ENCODE results near the gene LPP. TPM values are rescaled to one million over a fixed set of nuclear protein-coding genes. Genes with fewer than 3 reads are reported as not detected.

The LPP gene
- polyA plus RNA-seq, 1 experiment = 76.3 TPM

DNA sequence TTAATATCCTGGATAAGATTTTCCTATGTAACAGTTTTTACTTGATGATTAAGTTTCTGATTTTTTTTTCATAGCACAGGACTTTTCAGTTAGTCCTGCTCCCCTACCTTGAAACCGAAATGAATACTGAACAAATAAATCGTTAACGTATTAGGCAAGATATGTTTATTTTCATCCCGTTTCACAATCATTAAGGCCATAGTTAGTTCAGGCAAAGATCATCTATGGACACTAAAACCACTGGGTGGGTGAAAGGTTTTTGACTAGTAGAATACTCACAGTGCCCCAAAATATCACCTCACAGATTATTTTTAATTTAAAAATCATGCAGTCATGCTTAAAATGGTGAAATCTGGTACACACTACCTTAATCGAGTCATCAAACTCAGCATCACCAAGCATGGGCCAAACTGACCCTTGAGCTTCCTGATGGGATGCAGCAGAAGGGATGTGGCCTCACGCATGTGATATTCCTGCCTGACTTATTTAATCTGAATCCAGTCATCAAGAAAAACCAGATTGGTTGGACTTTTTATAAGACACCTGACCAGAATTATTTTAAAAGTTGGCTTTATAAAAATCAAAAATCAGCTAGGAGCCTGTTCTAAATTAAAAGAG, 365.0 kb downstream of the LPP start:
- H3K27me3 ChIP-seq (ENCODE audit: control insufficient read depth, insufficient read depth, low read length) = no peaks in the 10 kb centered on the region
- no peak for DNase-seq (ENCODE audit: low read depth, low spot score)
- H3K27ac ChIP-seq (ENCODE audit: low read depth, low read length) = no peak overlapping the region
- TF ChIP-seq CTCF (IDR thresholded peaks at IDR 0.05; ENCODE audit: low read depth, low read length) = no peak
- ChIA-PET POLR2A (interaction anchor here (0.6 kb wide), 1 partner anchor 65 kb away, joined by 3 read pairs; no protein-coding TSS in a partner anchor), CTCF (interaction anchor here (1.0 to 1.7 kb wide), 3 partner anchors 435 to 781 kb away, joined by 3 to 5 read pairs (median 3); no protein-coding TSS in a partner anchor)
- H3K4me3 ChIP-seq (ENCODE audit: low read depth, low read length) = no peak overlapping the region
- H3K9me3 ChIP-seq (ENCODE audit: control insufficient read depth, insufficient read depth, low read length) = no peaks in the 10 kb centered on the region

DNA sequence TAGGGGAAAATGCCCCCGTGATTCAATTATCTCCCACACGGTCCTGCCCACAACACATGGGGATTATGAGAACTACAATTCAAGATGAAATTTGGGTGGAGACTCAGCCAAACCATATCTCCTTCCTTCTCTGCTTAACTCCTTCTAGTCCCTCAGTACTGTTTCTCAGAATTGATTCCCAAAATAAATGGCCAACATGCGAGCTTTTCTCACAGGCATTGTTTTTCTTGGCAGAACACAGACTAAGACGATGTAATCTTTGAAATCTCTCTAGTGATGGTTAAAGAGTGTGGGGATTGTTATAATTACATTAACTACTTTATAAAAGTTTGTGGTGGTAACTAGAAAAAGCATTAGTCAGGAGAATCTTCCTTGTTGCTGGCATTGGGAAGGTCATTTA, 366.5 kb downstream of the LPP start:
- no peak for TF ChIP-seq CTCF (IDR thresholded peaks at IDR 0.05; ENCODE audit: low read depth, low read length)
- DNase-seq (ENCODE audit: low read depth, low spot score) = no peak
- Histone ChIP-seq H3K27me3 (ENCODE audit: control insufficient read depth, insufficient read depth, low read length) (no peaks in the 10 kb centered on the region), H3K27ac (ENCODE audit: low read depth, low read length) (no peak overlapping the region), H3K4me3 (ENCODE audit: low read depth, low read length) (no peak overlapping the region), H3K9me3 (ENCODE audit: control insufficient read depth, insufficient read depth, low read length) (no peaks in the 10 kb centered on the region)
- POLR2A ChIA-PET = interaction anchor here (1.2 kb wide), 1 partner anchor 13 kb away, joined by 3 read pairs; no protein-coding TSS in a partner anchor
- CTCF ChIA-PET = interaction anchor here (1.1 to 1.7 kb wide), 3 partner anchors 434 to 782 kb away, joined by 3 to 5 read pairs (median 4); no protein-coding TSS in a partner anchor

DNA sequence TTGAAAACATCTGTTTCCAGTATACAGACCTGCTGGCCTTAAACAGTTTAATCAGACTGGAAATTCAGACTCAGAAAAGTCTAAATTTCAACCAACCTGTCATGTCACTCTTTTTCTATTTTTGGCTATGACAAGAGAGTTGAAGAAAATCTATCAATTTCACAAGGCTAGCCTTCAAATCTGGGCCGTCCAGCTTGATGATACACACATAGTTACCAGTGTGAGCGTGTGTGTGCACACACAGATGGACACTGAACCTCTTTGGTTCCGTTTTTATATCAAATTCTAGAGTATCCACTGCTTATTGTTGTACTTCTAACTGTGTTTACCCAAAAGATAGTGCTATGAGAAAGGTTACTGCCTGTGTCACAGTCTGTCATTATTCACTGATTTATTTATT, 368.2 kb downstream of the LPP start:
- Histone ChIP-seq H3K27ac (ENCODE audit: low read depth, low read length) (no peak overlapping the region), H3K27me3 (ENCODE audit: control insufficient read depth, insufficient read depth, low read length) (no peaks in the 10 kb centered on the region), H3K9me3 (ENCODE audit: control insufficient read depth, insufficient read depth, low read length) (no peaks in the 10 kb centered on the region), H3K4me3 (ENCODE audit: low read depth, low read length) (no peak overlapping the region)
- ChIA-PET CTCF (interaction anchor here (1.2 kb wide), 1 partner anchor 782 kb away, joined by 4 read pairs; no protein-coding TSS in a partner anchor), POLR2A (interaction anchor here (0.7 kb wide), 1 partner anchor 782 kb away, joined by 6 read pairs; no protein-coding TSS in a partner anchor)
- TF ChIP-seq CTCF (IDR thresholded peaks at IDR 0.05; ENCODE audit: low read depth, low read length) = no peak
- DNase-seq (ENCODE audit: low read depth, low spot score) = no peak

DNA sequence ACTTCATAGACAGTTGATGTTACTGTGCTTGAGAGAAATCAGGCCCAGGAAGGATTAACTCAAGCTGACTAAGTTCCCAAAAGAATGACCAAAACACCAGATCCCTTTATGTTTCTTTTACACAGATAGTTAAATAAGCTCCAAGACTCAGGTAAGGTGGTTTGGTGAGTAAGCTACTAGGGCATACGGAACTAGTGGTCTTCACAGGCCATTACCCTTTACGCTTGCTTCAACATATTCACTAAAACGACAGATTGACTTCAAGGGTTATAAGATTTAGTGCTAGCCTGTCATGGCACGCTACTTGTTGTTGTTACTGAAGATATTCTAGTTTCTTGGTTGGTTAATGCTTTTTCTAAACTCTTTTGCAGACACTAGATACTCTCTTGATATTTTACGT, 369.3 kb downstream of the LPP start:
- DNase-seq (ENCODE audit: low read depth, low spot score) = no peak
- H3K27me3 ChIP-seq (ENCODE audit: control insufficient read depth, insufficient read depth, low read length) = no peaks in the 10 kb centered on the region
- H3K27ac ChIP-seq (ENCODE audit: low read depth, low read length) = no peak overlapping the region
- ChIA-PET CTCF (no interaction called here), POLR2A (no interaction called here)
- H3K4me3 ChIP-seq (ENCODE audit: low read depth, low read length) = no peak overlapping the region
- H3K9me3 ChIP-seq (ENCODE audit: control insufficient read depth, insufficient read depth, low read length) = no peaks in the 10 kb centered on the region
- no peak for TF ChIP-seq CTCF (IDR thresholded peaks at IDR 0.05; ENCODE audit: low read depth, low read length)

DNA sequence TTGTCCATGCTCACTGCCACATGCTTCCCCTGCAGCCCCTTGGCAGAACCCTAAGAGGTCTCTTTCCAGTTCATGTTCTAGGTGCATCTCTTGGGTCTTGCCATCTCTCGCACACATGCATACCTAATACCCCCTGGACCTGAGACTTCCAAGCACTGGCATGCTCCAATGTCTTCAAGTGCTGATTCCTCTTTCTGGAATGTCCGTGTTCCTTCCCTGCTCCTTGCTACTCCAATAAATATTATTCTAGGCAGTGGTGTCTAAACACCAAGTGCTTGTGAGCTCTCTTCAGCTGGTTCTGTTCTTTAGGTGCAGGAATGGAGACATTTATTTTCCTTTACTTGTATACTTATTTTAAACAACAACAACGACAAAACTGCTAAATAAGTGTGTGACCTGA, 370.1 kb downstream of the LPP start:
- POLR2A ChIA-PET = no interaction called here
- no peaks in the 10 kb centered on the region for H3K9me3 ChIP-seq (ENCODE audit: control insufficient read depth, insufficient read depth, low read length)
- no peak overlapping the region for H3K27ac ChIP-seq (ENCODE audit: low read depth, low read length)
- H3K27me3 ChIP-seq (ENCODE audit: control insufficient read depth, insufficient read depth, low read length) = no peaks in the 10 kb centered on the region
- CTCF ChIA-PET = no interaction called here
- DNase-seq (ENCODE audit: low read depth, low spot score) = no peak
- no peak for TF ChIP-seq CTCF (IDR thresholded peaks at IDR 0.05; ENCODE audit: low read depth, low read length)
- no peak overlapping the region for H3K4me3 ChIP-seq (ENCODE audit: low read depth, low read length)
